Measurements from ENCODE around the gene GSG1L.

Gene GSG1L

GRCh38 chr16:28073836-28074235, 10.3 kb upstream of the GSG1L start:
- Histone ChIP-seq H3K9ac (ENCODE audit: low read length) (no peak overlapping the region), H3K27ac (ENCODE audit: low read depth, low read length) (no peak overlapping the region), H3K9me2 (replicated peaks; ENCODE audit: insufficient read depth, low read length) (no peaks in the 10 kb centered on the region), H4K20me1 (ENCODE audit: low read depth, low read length) (no peaks in the 10 kb centered on the region), H3K79me2 (ENCODE audit: insufficient read depth, low read length) (no peaks in the 10 kb centered on the region), H3F3A (ENCODE audit: insufficient read depth) (no peaks in the 10 kb centered on the region), H3K27me3 (ENCODE audit: low read length) (no peaks in the 10 kb centered on the region), H3K9me3 (ENCODE audit: insufficient read depth, low read length) (no peaks in the 10 kb centered on the region), H3K36me3 (ENCODE audit: low read length) (no peaks in the 10 kb centered on the region), H3K4me3 (ENCODE audit: insufficient read depth, low read length, poor library complexity, severe bottlenecking) (no peak overlapping the region), H3K4me2 (ENCODE audit: low read depth, low read length, poor library complexity, severe bottlenecking) (no peak overlapping the region), H2AFZ (ENCODE audit: low read depth, low read length, severe bottlenecking) (no peak overlapping the region)
- no peak for TF ChIP-seq EZH2phosphoT487 (conservative IDR thresholded peaks at IDR 0.05; ENCODE audit: low read length)
- TF ChIP-seq, protein P1, sequence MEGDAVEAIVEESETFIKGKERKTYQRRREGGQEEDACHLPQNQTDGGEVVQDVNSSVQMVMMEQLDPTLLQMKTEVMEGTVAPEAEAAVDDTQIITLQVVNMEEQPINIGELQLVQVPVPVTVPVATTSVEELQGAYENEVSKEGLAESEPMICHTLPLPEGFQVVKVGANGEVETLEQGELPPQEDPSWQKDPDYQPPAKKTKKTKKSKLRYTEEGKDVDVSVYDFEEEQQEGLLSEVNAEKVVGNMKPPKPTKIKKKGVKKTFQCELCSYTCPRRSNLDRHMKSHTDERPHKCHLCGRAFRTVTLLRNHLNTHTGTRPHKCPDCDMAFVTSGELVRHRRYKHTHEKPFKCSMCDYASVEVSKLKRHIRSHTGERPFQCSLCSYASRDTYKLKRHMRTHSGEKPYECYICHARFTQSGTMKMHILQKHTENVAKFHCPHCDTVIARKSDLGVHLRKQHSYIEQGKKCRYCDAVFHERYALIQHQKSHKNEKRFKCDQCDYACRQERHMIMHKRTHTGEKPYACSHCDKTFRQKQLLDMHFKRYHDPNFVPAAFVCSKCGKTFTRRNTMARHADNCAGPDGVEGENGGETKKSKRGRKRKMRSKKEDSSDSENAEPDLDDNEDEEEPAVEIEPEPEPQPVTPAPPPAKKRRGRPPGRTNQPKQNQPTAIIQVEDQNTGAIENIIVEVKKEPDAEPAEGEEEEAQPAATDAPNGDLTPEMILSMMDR (IDR thresholded peaks at IDR 0.05; ENCODE audit: insufficient read depth, low read length, poor library complexity, severe bottlenecking): no peak

GRCh38 chr16:28072087-28072486, 8.6 kb upstream of the GSG1L start:
- no peaks in the 10 kb centered on the region for H3K79me2 ChIP-seq (ENCODE audit: insufficient read depth, low read length)
- H3K27me3 ChIP-seq (ENCODE audit: low read length): no peaks in the 10 kb centered on the region
- TF ChIP-seq, protein P1 (IDR thresholded peaks at IDR 0.05; ENCODE audit: insufficient read depth, low read length, poor library complexity, severe bottlenecking): no peak
- TF ChIP-seq EZH2phosphoT487 (conservative IDR thresholded peaks at IDR 0.05; ENCODE audit: low read length): no peak
- H3K9ac ChIP-seq (ENCODE audit: low read length): no peak overlapping the region
- no peaks in the 10 kb centered on the region for H3K9me3 ChIP-seq (ENCODE audit: insufficient read depth, low read length)
- no peaks in the 10 kb centered on the region for H4K20me1 ChIP-seq (ENCODE audit: low read depth, low read length)
- no peaks in the 10 kb centered on the region for H3F3A ChIP-seq (ENCODE audit: insufficient read depth)
- H3K9me2 ChIP-seq (replicated peaks; ENCODE audit: insufficient read depth, low read length): no peaks in the 10 kb centered on the region
- H2AFZ ChIP-seq (ENCODE audit: low read depth, low read length, severe bottlenecking): no peak overlapping the region
- no peak overlapping the region for H3K27ac ChIP-seq (ENCODE audit: low read depth, low read length)
- H3K36me3 ChIP-seq (ENCODE audit: low read length): no peaks in the 10 kb centered on the region
- H3K4me2 ChIP-seq (ENCODE audit: low read depth, low read length, poor library complexity, severe bottlenecking): no peak overlapping the region
- no peak overlapping the region for H3K4me3 ChIP-seq (ENCODE audit: insufficient read depth, low read length, poor library complexity, severe bottlenecking)

GRCh38 chr16:28069971-28070794, 6.7 kb upstream of the GSG1L start:
- no peaks in the 10 kb centered on the region for H3K27me3 ChIP-seq (ENCODE audit: low read length)

More at GRCh38 chr16:28069971-28070794, 6.7 kb upstream of the GSG1L start:
- no peak overlapping the region for H3K9ac ChIP-seq (ENCODE audit: low read length)
- no peaks in the 10 kb centered on the region for H3K79me2 ChIP-seq (ENCODE audit: insufficient read depth, low read length)
- H3K4me2 ChIP-seq (ENCODE audit: low read depth, low read length, poor library complexity, severe bottlenecking): no peak overlapping the region
- no peaks in the 10 kb centered on the region for H3F3A ChIP-seq (ENCODE audit: insufficient read depth)
- no peaks in the 10 kb centered on the region for H3K9me3 ChIP-seq (ENCODE audit: insufficient read depth, low read length)
- TF ChIP-seq, protein P1 (IDR thresholded peaks at IDR 0.05; ENCODE audit: insufficient read depth, low read length, poor library complexity, severe bottlenecking): no peak
- TF ChIP-seq EZH2phosphoT487 (conservative IDR thresholded peaks at IDR 0.05; ENCODE audit: low read length): no peak
- H3K4me3 ChIP-seq (ENCODE audit: insufficient read depth, low read length, poor library complexity, severe bottlenecking): no peak overlapping the region
- H3K27ac ChIP-seq (ENCODE audit: low read depth, low read length): no peak overlapping the region
- no peaks in the 10 kb centered on the region for H4K20me1 ChIP-seq (ENCODE audit: low read depth, low read length)
- H3K36me3 ChIP-seq (ENCODE audit: low read length): no peaks in the 10 kb centered on the region
- H2AFZ ChIP-seq (ENCODE audit: low read depth, low read length, severe bottlenecking): no peak overlapping the region
- no peaks in the 10 kb centered on the region for H3K9me2 ChIP-seq (replicated peaks; ENCODE audit: insufficient read depth, low read length)
